ENCODE results near the gene SNX22. TPM values are rescaled to one million over a fixed set of nuclear protein-coding genes. Genes with fewer than 3 reads are reported as not detected.

The SNX22 gene
- total and polyA plus RNA-seq, 2 of the 8 experiments (the other 6 are each of a cell fraction or from before 2014, with no cell fraction given) = 4.9 TPM

GRCh38 chr15:64134345-64134829 is 17.1 kb upstream of the SNX22 start:
- POLR2A ChIA-PET (ENCODE audit: partially characterized antibody) = interaction anchor here (1.2 to 1.4 kb wide), 2 partner anchors 9 to 20 kb away, joined by 3 to 7 read pairs; no protein-coding TSS in a partner anchor
- CTCF ChIA-PET (ENCODE audit: partially characterized antibody) = interaction anchor here (1.1 to 2.9 kb wide), 7 partner anchors 9 to 65 kb away, joined by 3 to 18 read pairs (median 4); partner anchors contain the start of gene CIAO2A
- TF ChIP-seq FOSL1 (IDR thresholded peaks at IDR 0.05; ENCODE audit: insufficient read depth, low read depth, low read length) (no peak), PHF8 (conservative IDR thresholded peaks at IDR 0.05; ENCODE audit: low read depth, low read length) (no peak), JUN (IDR thresholded peaks at IDR 0.05; ENCODE audit: low read depth, low read length) (no peak), SP1 (IDR thresholded peaks at IDR 0.05; ENCODE audit: low read depth, low read length) (no peak), EP300 (IDR thresholded peaks at IDR 0.05; ENCODE audit: borderline replicate concordance in 1 of 2, low read depth in 2 of 2, low read length in 2 of 2) (no peak), SIN3A (conservative IDR thresholded peaks at IDR 0.05 in 1 of 2, IDR thresholded peaks at IDR 0.05 in 1 of 2; ENCODE audit: low read depth in 1 of 2, low read length in 2 of 2) (no peak), TEAD4 (IDR thresholded peaks at IDR 0.05; ENCODE audit: low read depth, low read length) (no peak), RXRA (IDR thresholded peaks at IDR 0.05; ENCODE audit: insufficient read depth, low read depth, low read length) (no peak), POLR2AphosphoS5 (IDR thresholded peaks at IDR 0.05; ENCODE audit: low read depth, low read length) (no peak), ZNF274 (IDR thresholded peaks at IDR 0.05; ENCODE audit: borderline replicate concordance, extremely low read depth, low read length) (no peak), SP4 (IDR thresholded peaks at IDR 0.05; ENCODE audit: low read length) (no peak), CEBPB (IDR thresholded peaks at IDR 0.05; ENCODE audit: low read depth, low read length) (no peak), POU5F1 (IDR thresholded peaks at IDR 0.05; ENCODE audit: low read depth, low read length) (no peak), BCL11A (IDR thresholded peaks at IDR 0.05; ENCODE audit: low read depth in 2 of 2, low read length in 2 of 2) (no peak), TAF1 (IDR thresholded peaks at IDR 0.05; ENCODE audit: low read depth, low read length) (no peak)

More at GRCh38 chr15:64134345-64134829, 17.1 kb upstream of the SNX22 start:
- no peak overlapping the region for H3K9ac ChIP-seq (replicated peaks in 1 of 4; ENCODE audit: extremely low read depth in 1 of 4, low read depth in 3 of 4, low read length in 3 of 4)
- no peak overlapping the region for H3K27ac ChIP-seq (ENCODE audit: low read depth, low read length)
- H3K4me1 ChIP-seq (replicated peaks in 1 of 4; ENCODE audit: control insufficient read depth in 3 of 4, insufficient read depth in 4 of 4, low read length in 3 of 4) = peaks cover 0 to 6% (median 2%) of the 10 kb centered on the region in 4 experiments; a peak in 1 of 7 replicates
- no peak overlapping the region for H3K4me3 ChIP-seq (ENCODE audit: extremely low read depth in 1 of 4, insufficient read depth in 2 of 4, low read depth in 3 of 4, low read length in 4 of 4)
- H3K56ac ChIP-seq (replicated peaks; ENCODE audit: insufficient read length, low read depth, low read length) = no peak overlapping the region
- no peaks in the 10 kb centered on the region; the same call in 1 of the 2 replicates for H3K79me1 ChIP-seq (ENCODE audit: low read depth, low read length)
- no peak overlapping the region for H2BK5ac ChIP-seq (ENCODE audit: low read depth, low read length)
- no peak overlapping the region for H2BK15ac ChIP-seq (ENCODE audit: low read length)
- H4K5ac ChIP-seq (ENCODE audit: insufficient read length, low read depth, low read length) = no peak overlapping the region
- FAIRE-seq = no peak
- H4K8ac ChIP-seq (ENCODE audit: extremely low read depth, insufficient read depth, low read length) = no peak overlapping the region
- H3K4ac ChIP-seq (replicated peaks; ENCODE audit: insufficient read length, low read depth, low read length) = no peak overlapping the region
- no peak overlapping the region for H2BK20ac ChIP-seq (ENCODE audit: low read length)
- no peaks in the 10 kb centered on the region for H3K23me2 ChIP-seq (ENCODE audit: low read depth, low read length)
- H2BK120ac ChIP-seq (replicated peaks; ENCODE audit: low read depth, low read length) = no peak overlapping the region
- no peak overlapping the region for H2BK12ac ChIP-seq (ENCODE audit: low read depth, low read length)
- H3K23ac ChIP-seq (ENCODE audit: insufficient read length) = no peak overlapping the region
- WGBS, 2 experiments (ENCODE audit: extremely low coverage in 1 of 2, insufficient coverage in 1 of 2, insufficient read length in 1 of 2, insufficient replicate concordance in 2 of 2, low coverage in 1 of 2, low lambda C conversion rate in 2 of 2, missing lambda C conversion rate in 1 of 2) = 94% methylated on average over 9 of the region's 9 CpGs; no CpG with 5 or more reads in 1 of the 2 experiments
- H2AFZ ChIP-seq (ENCODE audit: low read length) = no peak overlapping the region
- H4K91ac ChIP-seq (replicated peaks; ENCODE audit: insufficient read length, low read length) = no peak overlapping the region
- H3K36me3 ChIP-seq (ENCODE audit: control insufficient read depth in 2 of 4, insufficient read depth in 4 of 4, low read length in 3 of 4) = peaks cover 19 to 45% (median 36%) of the 10 kb centered on the region in 4 experiments
- no peaks in the 10 kb centered on the region for H3K27me3 ChIP-seq (replicated peaks in 1 of 4; ENCODE audit: control insufficient read depth in 3 of 4, extremely low read depth in 1 of 4, insufficient read depth in 3 of 4, low read length in 3 of 4)
- H3K18ac ChIP-seq (ENCODE audit: extremely low read depth, low read length) = no peak overlapping the region
- no peaks in the 10 kb centered on the region for H3K79me2 ChIP-seq (ENCODE audit: control insufficient read depth in 1 of 2, insufficient read depth in 2 of 2, low read length in 2 of 2)
- peaks cover 0 to 1% of the 10 kb centered on the region in 2 experiments for H4K20me1 ChIP-seq (replicated peaks in 1 of 2; ENCODE audit: control insufficient read depth in 1 of 2, insufficient read depth in 2 of 2, low read length in 2 of 2)
- H3K14ac ChIP-seq (ENCODE audit: insufficient read length) = no peak overlapping the region
- no peak for DNase-seq (ENCODE audit: low read depth in 1 of 2, low spot score in 2 of 2)
- no peak overlapping the region for H3K4me2 ChIP-seq (ENCODE audit: insufficient read depth in 1 of 2, low read depth in 2 of 2, low read length in 2 of 2)
- H2AK5ac ChIP-seq (ENCODE audit: low read depth, low read length) = no peak overlapping the region
- no peaks in the 10 kb centered on the region for H3K9me3 ChIP-seq (ENCODE audit: insufficient read depth in 2 of 2, low read depth in 1 of 2, low read length in 1 of 2)
